IMR-90 (cell line): ENCODE measurements around the gene MAML2. TPM values are rescaled to one million over a fixed set of nuclear protein-coding genes. Genes with fewer than 3 reads are reported as not detected.

Experiments used
- ATAC-seq: fragments of 200-7000 bp; cut with Tn5 transposase; 2 replicates; pipeline ENCODE4 v1.9.1; 2020; ENCODE audit warnings: low read depth, mild to moderate bottlenecking, moderate library complexity
- BruUV-seq: library from RNA; stranded (reverse); fragments of 400-500 nt; replicated peaks from 2 replicates; lab custom pipeline; 2021; lab: Mats Ljungman, UMichigan
- CTCF ChIA-PET: fragments of 300-600 bp; formaldehyde crosslinking; extraction: SDS; loops from one replicate; lab custom pipeline; 2021; ENCODE audit warnings: antibody characterized with exemption; lab: Yijun Ruan, JAX
- POLR2A ChIA-PET: fragments of 300-600 bp; sonication (Branson Sonifier 250); formaldehyde crosslinking; loops from one replicate; lab custom pipeline; 2022; ENCODE audit warnings: antibody characterized with exemption; ENCODE audit not compliant: unreplicated experiment; lab: Charles Lee
- DNase-seq: peaks from one replicate; pipeline ENCODE4 v3.0.0; 2013
- H2AFZ ChIP-seq: replicated peaks from 2 replicates; pipeline ENCODE3; 2013; ENCODE audit warnings: low read length, mild to moderate bottlenecking; ENCODE audit not compliant: poor library complexity
- H2AK5ac ChIP-seq: 2 replicates; pipeline ENCODE4 v1.6.1; 2013; ENCODE audit warnings: low read depth, low read length, inconsistent platforms
- H2AK9ac ChIP-seq: replicated peaks from 2 replicates; pipeline ENCODE3; 2013; ENCODE audit warnings: mild to moderate bottlenecking, low read depth, low read length, moderate library complexity; ENCODE audit not compliant: poor library complexity
- H2BK120ac ChIP-seq: 2 replicates; pipeline ENCODE4 v1.6.1; 2013; ENCODE audit warnings: low read depth, low read length, inconsistent platforms
- H2BK15ac ChIP-seq: 3 replicates; pipeline ENCODE4 v1.6.1; 2013; ENCODE audit warnings: low read depth, low read length, inconsistent platforms
- H2BK20ac ChIP-seq: 2 replicates; pipeline ENCODE4 v1.6.1; 2013; ENCODE audit warnings: low read depth, mild to moderate bottlenecking, inconsistent platforms, low read length, moderate library complexity
- H2BK5ac ChIP-seq: 2 replicates; pipeline ENCODE4 v1.6.1; 2013; ENCODE audit warnings: mild to moderate bottlenecking, low read depth, low read length, inconsistent platforms; ENCODE audit not compliant: poor library complexity, severe bottlenecking
- H3K14ac ChIP-seq: replicated peaks from 2 replicates; pipeline ENCODE4 v1.6.1; 2013; ENCODE audit warnings: low read depth, low read length, inconsistent platforms
- H3K18ac ChIP-seq: 2 replicates; pipeline ENCODE4 v1.6.1; 2013; ENCODE audit warnings: low read depth, low read length, control low read depth
- H3K23ac ChIP-seq: 2 replicates; pipeline ENCODE4 v1.6.1; 2013; ENCODE audit warnings: low read depth, low read length, inconsistent platforms
- H3K27ac ChIP-seq: 2 replicates; pipeline ENCODE4 v1.5.1; 2013; ENCODE audit warnings: mild to moderate bottlenecking, control low read depth, low read length; ENCODE audit not compliant: insufficient read depth
- H3K27me3 ChIP-seq: 2 replicates; pipeline ENCODE4 v1.6.1; 2013; ENCODE audit warnings: low read length; ENCODE audit not compliant: control insufficient read depth, insufficient read depth
- H3K36me3 ChIP-seq: 2 replicates; pipeline ENCODE4 v1.6.1; 2013; ENCODE audit warnings: low read length, mixed read lengths; ENCODE audit not compliant: control insufficient read depth, insufficient read depth
- H3K4ac ChIP-seq: 2 replicates; pipeline ENCODE4 v1.6.1; 2013; ENCODE audit warnings: low read depth, low read length, inconsistent platforms
- H3K4me1 ChIP-seq: 2 replicates; pipeline ENCODE4 v1.6.1; 2013; ENCODE audit warnings: low read length, mixed read lengths; ENCODE audit not compliant: control insufficient read depth, insufficient read depth
- H3K4me2 ChIP-seq: 2 replicates; pipeline ENCODE4 v1.6.1; 2013; ENCODE audit warnings: low read depth, mild to moderate bottlenecking, control low read depth, low read length, moderate library complexity
- H3K4me3 ChIP-seq: 2 replicates; pipeline ENCODE4 v1.5.1; 2013; ENCODE audit warnings: low read depth, mild to moderate bottlenecking, control low read depth, low read length, moderate library complexity; ENCODE audit not compliant: insufficient read depth
- H3K56ac ChIP-seq: 2 replicates; pipeline ENCODE4 v1.6.1; 2013; ENCODE audit warnings: low read length, inconsistent platforms; ENCODE audit not compliant: insufficient read depth; ENCODE audit errors: extremely low read depth
- H3K79me1 ChIP-seq, 2 experiments: 2 replicates each; pipeline ENCODE4 v1.6.1; 2013; ENCODE audit warnings: low read length in 2 of 2, inconsistent platforms in 1 of 2, low read depth in 1 of 2
- H3K9ac ChIP-seq: 2 replicates; pipeline ENCODE4 v1.6.1; 2013; ENCODE audit warnings: low read depth, low read length, control low read depth
- H3K9me1 ChIP-seq: 2 replicates; pipeline ENCODE4 v1.6.1; 2013; ENCODE audit warnings: low read length, inconsistent platforms; ENCODE audit not compliant: insufficient read depth
- H3K9me3 ChIP-seq: 2 replicates; pipeline ENCODE4 v1.6.1; 2013; ENCODE audit warnings: low read length; ENCODE audit not compliant: control insufficient read depth, insufficient read depth
- H4K20me1 ChIP-seq: 2 replicates; pipeline ENCODE4 v1.6.1; 2013; ENCODE audit warnings: low read length, inconsistent platforms; ENCODE audit not compliant: insufficient read depth
- H4K5ac ChIP-seq: 2 replicates; pipeline ENCODE4 v1.6.1; 2013; ENCODE audit warnings: mild to moderate bottlenecking, low read depth, low read length, control low read depth
- H4K8ac ChIP-seq, 2 experiments: 2 replicates each; pipeline ENCODE4 v1.6.1; 2013; ENCODE audit warnings: low read depth in 2 of 2, low read length in 2 of 2, control low read depth in 1 of 2, inconsistent platforms in 1 of 2
- H4K91ac ChIP-seq: 2 replicates; pipeline ENCODE4 v1.6.1; 2013; ENCODE audit warnings: low read depth, low read length, inconsistent platforms; ENCODE audit not compliant: insufficient read depth
- BHLHE40 ChIP-seq: fragments of 150-350 bp; IDR thresholded peaks from 2 replicates; pipeline ENCODE4 v1.6.1; 2016; ENCODE audit warnings: mild to moderate bottlenecking, low read depth, low read length
- CEBPB ChIP-seq: IDR thresholded peaks from 2 replicates; pipeline ENCODE4 v1.6.1; 2012; ENCODE audit warnings: low read depth, low read length, improper control_type of control experiment
- FOS ChIP-seq: fragments of 150-350 bp; IDR thresholded peaks from 2 replicates; pipeline ENCODE4 v1.6.1; 2016; ENCODE audit warnings: low read depth, low read length
- MAFK ChIP-seq: IDR thresholded peaks from 2 replicates; pipeline ENCODE4 v1.6.1; 2012; ENCODE audit warnings: low read depth, low read length, improper control_type of control experiment
- MAZ ChIP-seq: IDR thresholded peaks from 2 replicates; pipeline ENCODE4 v1.6.1; 2012; ENCODE audit warnings: low read depth, mild to moderate bottlenecking, low read length, improper control_type of control experiment, moderate library complexity, borderline replicate concordance
- MXI1 ChIP-seq: IDR thresholded peaks from 2 replicates; pipeline ENCODE4 v1.6.1; 2012; ENCODE audit warnings: low read depth, mild to moderate bottlenecking, low read length, moderate library complexity, borderline replicate concordance
- NFE2L2 ChIP-seq: fragments of 150-350 bp; IDR thresholded peaks from 2 replicates; pipeline ENCODE4 v1.6.1; 2016; ENCODE audit warnings: low read depth, mild to moderate bottlenecking, low read length
- POLR2A ChIP-seq: IDR thresholded peaks from 2 replicates; pipeline ENCODE4 v1.6.1; 2012; ENCODE audit warnings: mild to moderate bottlenecking, low read depth, low read length
- RAD21 ChIP-seq: IDR thresholded peaks from 2 replicates; pipeline ENCODE4 v1.6.1; 2012; ENCODE audit warnings: low read length, improper control_type of control experiment
- RCOR1 ChIP-seq: IDR thresholded peaks from 2 replicates; pipeline ENCODE4 v1.6.1; 2012; ENCODE audit warnings: mild to moderate bottlenecking, low read length, improper control_type of control experiment; ENCODE audit not compliant: insufficient replicate concordance
- RFX5 ChIP-seq: IDR thresholded peaks from 2 replicates; pipeline ENCODE4 v1.8.0; 2012; ENCODE audit warnings: low read depth, mild to moderate bottlenecking, low read length, moderate library complexity
- SMC3 ChIP-seq: fragments of 150-350 bp; IDR thresholded peaks from 2 replicates; pipeline ENCODE4 v1.6.1; 2016; ENCODE audit warnings: low read depth, mild to moderate bottlenecking, antibody characterized with exemption, low read length, moderate library complexity
- WGBS, 2 experiments: methylation state at CpG; one replicate each; pipeline versions ENCODE4 v1.1.5 to v1.1.7; 2013; ENCODE audit warnings: missing lambda C conversion rate in 2 of 2; ENCODE audit not compliant: insufficient read length in 1 of 2; ENCODE audit errors: extremely low coverage in 2 of 2; 5-methylcytosine and 5-hydroxymethylcytosine counted together
- dilution Hi-C: fragments of 300-500 bp; cut with HindIII; formaldehyde crosslinking; loops from one replicate; pipeline ENCODE4 v1.14.3; 2018; ENCODE audit warnings: low sequenced_read_pairs; ENCODE audit not compliant: unreplicated experiment
- in situ Hi-C: fragments of 300-500 bp; cut with MboI; formaldehyde crosslinking; loops from 3 replicates; pipeline ENCODE4 v1.14.3; 2019; ENCODE audit warnings: low sequenced_read_pairs, inconsistent platforms, mixed read lengths
- intact Hi-C: fragments of 100-400 bp; cut with micrococcal nuclease; formaldehyde crosslinking; loops from 2 replicates; pipeline ENCODE4 v1.10.0; 2022
- polyA plus RNA-seq, 3 experiments: library from polyadenylated mRNA; depleted of rRNA; stranded (reverse); fragments of >200 nt; gene quantifications; 2 replicates each; pipeline ENCODE4 v1.2.3, GENCODE V29; 2012; ENCODE audit warnings: low replicate concordance in 1 of 3
- total RNA-seq: library from RNA; depleted of rRNA; stranded (reverse); fragments of >200 nt; gene quantifications from 2 replicates; pipeline ENCODE4 v1.2.3, GENCODE V29; 2012
- TF ChIP-seq, protein P1 (sequence below): conservative IDR thresholded peaks from 2 replicates; pipeline ENCODE4 v1.5.1; 2012; ENCODE audit warnings: mild to moderate bottlenecking, low read depth, low read length, improper control_type of control experiment

Gene MAML2
- total and polyA plus RNA-seq, 2 of the 4 experiments (the other 2 are of a cell fraction): 15.0 to 19.5 TPM

DNA sequence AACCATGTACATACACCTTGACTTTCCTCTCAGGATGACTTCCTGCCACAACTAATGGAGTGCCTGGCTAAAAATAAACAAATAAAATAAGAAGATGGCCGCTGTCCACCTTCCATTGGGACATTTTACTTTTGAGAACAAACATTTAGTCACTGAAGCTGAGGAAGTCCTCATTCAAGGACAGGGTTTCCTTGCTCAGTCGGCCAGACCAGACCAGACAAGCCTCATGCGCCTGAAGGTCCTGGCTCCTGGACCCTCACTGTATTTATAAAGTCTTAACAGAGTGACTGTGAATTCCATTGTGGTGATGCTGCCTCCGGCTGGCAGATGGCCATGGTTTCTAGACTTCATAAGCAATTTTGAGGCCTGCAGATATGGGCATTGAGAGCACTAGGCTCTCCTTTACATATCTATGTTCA is 114.5 kb downstream of the MAML2 start:
- dilution Hi-C loops: no loop called here
- H3K4me3 ChIP-seq: no peak overlapping the region; the same call in 1 of the 2 replicates
- H3K27me3 ChIP-seq: no peaks in the 10 kb centered on the region
- peak overlapping the region; percentile 56 for H2BK15ac ChIP-seq
- peak overlapping the region; percentile 96 for H2BK5ac ChIP-seq
- H3K56ac ChIP-seq: peak overlapping the region; percentile 82
- no peaks in the 10 kb centered on the region; the same call in 1 of the 2 replicates for H3K36me3 ChIP-seq
- peak overlapping the region; percentile 31 to 90 for H4K8ac ChIP-seq
- H3K4me2 ChIP-seq: peak overlapping the region; percentile 42
- peak overlapping the region; percentile 79 for H2BK120ac ChIP-seq
- peak overlapping the region; percentile 35 for H2AK9ac ChIP-seq
- peak overlapping the region; percentile 11 for H2AFZ ChIP-seq
- intact Hi-C loops: no loop called here
- H3K9me3 ChIP-seq: no peaks in the 10 kb centered on the region
- H4K5ac ChIP-seq: peak overlapping the region; percentile 21
- peak overlapping the region; percentile 49 for H3K18ac ChIP-seq
- H4K20me1 ChIP-seq: no peaks in the 10 kb centered on the region
- H3K4me1 ChIP-seq: peaks cover 13% of the 10 kb centered on the region
- BruUV-seq: no TSS peak
- H2AK5ac ChIP-seq: peak overlapping the region; percentile 62
- ChIA-PET CTCF (interaction anchor here (0.6 to 2.0 kb wide), 7 partner anchors 15 to 236 kb away, joined by 3 to 6 read pairs (median 3); partner anchors contain the start of gene MAML2), POLR2A (no interaction called here)
- H4K91ac ChIP-seq: peak overlapping the region; percentile 90
- H3K23ac ChIP-seq: peak overlapping the region; percentile 49
- in situ Hi-C loops: no loop called here
- peak overlapping the region; percentile 78 for H3K14ac ChIP-seq
- 0% methylated on average over 1 of the region's 4 CpGs; no CpG with 5 or more reads in 1 of the 2 experiments for WGBS, 2 experiments
- DNase-seq (peak; percentile 96), ATAC-seq (peak; percentile 89)
- peaks cover 36 to 65% of the 10 kb centered on the region in 2 experiments for H3K79me1 ChIP-seq
- no peak for TF ChIP-seq NFE2L2
- no peak for TF ChIP-seq RCOR1
- TF ChIP-seq MXI1: no peak
- no peak for TF ChIP-seq RFX5
- TF ChIP-seq RAD21: no peak
- TF ChIP-seq BHLHE40: no peak
- no peak for TF ChIP-seq CEBPB
- TF ChIP-seq FOS: peak; percentile 73
- no peak for TF ChIP-seq SMC3
- peak; percentile 34; the same call in 1 of the 2 replicates for TF ChIP-seq MAFK
- TF ChIP-seq MAZ: no peak
- TF ChIP-seq POLR2A: no peak; the same call in 1 of the 2 replicates
- TF ChIP-seq, protein P1, sequence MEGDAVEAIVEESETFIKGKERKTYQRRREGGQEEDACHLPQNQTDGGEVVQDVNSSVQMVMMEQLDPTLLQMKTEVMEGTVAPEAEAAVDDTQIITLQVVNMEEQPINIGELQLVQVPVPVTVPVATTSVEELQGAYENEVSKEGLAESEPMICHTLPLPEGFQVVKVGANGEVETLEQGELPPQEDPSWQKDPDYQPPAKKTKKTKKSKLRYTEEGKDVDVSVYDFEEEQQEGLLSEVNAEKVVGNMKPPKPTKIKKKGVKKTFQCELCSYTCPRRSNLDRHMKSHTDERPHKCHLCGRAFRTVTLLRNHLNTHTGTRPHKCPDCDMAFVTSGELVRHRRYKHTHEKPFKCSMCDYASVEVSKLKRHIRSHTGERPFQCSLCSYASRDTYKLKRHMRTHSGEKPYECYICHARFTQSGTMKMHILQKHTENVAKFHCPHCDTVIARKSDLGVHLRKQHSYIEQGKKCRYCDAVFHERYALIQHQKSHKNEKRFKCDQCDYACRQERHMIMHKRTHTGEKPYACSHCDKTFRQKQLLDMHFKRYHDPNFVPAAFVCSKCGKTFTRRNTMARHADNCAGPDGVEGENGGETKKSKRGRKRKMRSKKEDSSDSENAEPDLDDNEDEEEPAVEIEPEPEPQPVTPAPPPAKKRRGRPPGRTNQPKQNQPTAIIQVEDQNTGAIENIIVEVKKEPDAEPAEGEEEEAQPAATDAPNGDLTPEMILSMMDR: no peak
- H3K27ac ChIP-seq: peak overlapping the region; percentile 86
- H3K9ac ChIP-seq: peak overlapping the region; percentile 57; the same call in 1 of the 2 replicates
- H3K9me1 ChIP-seq: peaks cover 3% of the 10 kb centered on the region
- H3K4ac ChIP-seq: peak overlapping the region; percentile 75; the same call in 1 of the 2 replicates
- peak overlapping the region; percentile 78 for H2BK20ac ChIP-seq
